PC-3 (cell line): ENCODE results near the gene LIG4. TPM values are rescaled to one million over a fixed set of nuclear protein-coding genes. Genes with fewer than 3 reads are reported as not detected.
A peak's percentile ranks its signal among the peaks of the same experiment; 100 is the strongest.

ENCODE experiments used
- ATAC-seq: fragments of 200-7000 bp; cut with Tn5 transposase; 2 replicates; pipeline ENCODE4 v1.9.1; 2020; ENCODE audit warnings: mild to moderate bottlenecking, moderate library complexity
- BruUV-seq: library from RNA; stranded (reverse); fragments of 400-500 nt; replicated peaks from 2 replicates; lab custom pipeline; 2021; lab: Mats Ljungman, UMichigan
- CTCF ChIA-PET: fragments of 300-600 bp; sonication (Branson Sonifier 250); formaldehyde crosslinking; loops from one replicate; lab custom pipeline; 2022; ENCODE audit warnings: antibody characterized with exemption; lab: Charles Lee
- POLR2A ChIA-PET: fragments of 300-600 bp; sonication (Branson Sonifier 250); formaldehyde crosslinking; loops from one replicate; lab custom pipeline; 2022; ENCODE audit warnings: antibody characterized with exemption; ENCODE audit not compliant: unreplicated experiment; lab: Charles Lee
- DNase-seq: peaks from one replicate; pipeline ENCODE4 v3.0.0-alpha.2; 2015
- H2AFZ ChIP-seq: fragments of 300-600 bp; sonication (generic); 2 replicates; pipeline ENCODE4 v1.6.0; 2016; ENCODE audit warnings: antibody characterized with exemption, low read length
- H3F3A ChIP-seq: fragments of 300-600 bp; sonication (generic); one replicate; pipeline ENCODE4 v1.6.0; 2017; ENCODE audit warnings: antibody characterized with exemption, low read length, control low read depth, mild to moderate bottlenecking; ENCODE audit not compliant: unreplicated experiment
- H3K27ac ChIP-seq: fragments of 300-600 bp; sonication (generic); 2 replicates; pipeline ENCODE4 v1.5.1; 2016; ENCODE audit warnings: mild to moderate bottlenecking, low read length
- H3K27me3 ChIP-seq: fragments of 300-600 bp; sonication (generic); 2 replicates; pipeline ENCODE4 v1.6.1; 2016; ENCODE audit warnings: low read length, mixed read lengths
- H3K36me3 ChIP-seq: fragments of 300-600 bp; sonication (generic); 2 replicates; pipeline ENCODE4 v1.6.1; 2016; ENCODE audit warnings: low read depth, mixed run types, low read length, mixed read lengths
- H3K4me1 ChIP-seq: fragments of 300-600 bp; sonication (generic); 2 replicates; pipeline ENCODE4 v1.5.1; 2016; ENCODE audit warnings: low read length; ENCODE audit not compliant: insufficient read depth
- H3K4me2 ChIP-seq: fragments of 300-600 bp; sonication (generic); 2 replicates; pipeline ENCODE4 v1.6.0; 2016; ENCODE audit warnings: low read length
- H3K4me3 ChIP-seq: fragments of 300-600 bp; sonication (generic); 2 replicates; pipeline ENCODE4 v1.5.1; 2016; ENCODE audit warnings: mild to moderate bottlenecking, low read length, mixed read lengths
- H3K79me2 ChIP-seq: fragments of 300-600 bp; sonication (generic); 2 replicates; pipeline ENCODE4 v1.6.1; 2017; ENCODE audit warnings: low read length, mixed read lengths
- H3K9ac ChIP-seq: fragments of 300-600 bp; sonication (generic); 2 replicates; pipeline ENCODE4 v1.6.0; 2016; ENCODE audit warnings: mild to moderate bottlenecking, low read length
- H3K9me2 ChIP-seq: fragments of 300-600 bp; sonication (generic); replicated peaks from 2 replicates; pipeline ENCODE4 v1.6.1; 2016; ENCODE audit warnings: mixed run types, low read length, mixed read lengths
- H3K9me3 ChIP-seq: fragments of 300-600 bp; sonication (generic); 2 replicates; pipeline ENCODE4 v1.6.1; 2016; ENCODE audit warnings: low read length, mixed read lengths
- H4K20me1 ChIP-seq: fragments of 300-600 bp; sonication (generic); 2 replicates; pipeline ENCODE4 v1.6.1; 2016; ENCODE audit warnings: low read length, mixed read lengths
- EZH2 ChIP-seq: fragments of 300-600 bp; sonication (generic); IDR thresholded peaks from one replicate; pipeline ENCODE4 v1.6.1; 2017; ENCODE audit warnings: antibody characterized with exemption, mild to moderate bottlenecking, low read length; ENCODE audit not compliant: unreplicated experiment
- EZH2phosphoT487 ChIP-seq: fragments of 300-600 bp; sonication (generic); IDR thresholded peaks from 2 replicates; pipeline ENCODE4 v1.6.1; 2018; ENCODE audit warnings: mild to moderate bottlenecking, antibody characterized with exemption, low read length, borderline replicate concordance
- intact Hi-C: fragments of 100-400 bp; cut with micrococcal nuclease; formaldehyde crosslinking; loops from 2 replicates; pipeline ENCODE4 v1.9.0; 2023
- total RNA-seq: library from RNA; depleted of rRNA; stranded (reverse); fragments of >200 nt; gene quantifications from 2 replicates; pipeline ENCODE4 v1.2.3, GENCODE V29; 2014
- TF ChIP-seq, protein P1 (sequence below): fragments of 300-600 bp; sonication (generic); conservative IDR thresholded peaks from 2 replicates; pipeline ENCODE4 v1.5.1; 2017; ENCODE audit warnings: antibody characterized with exemption, low read depth, mild to moderate bottlenecking, low read length

Gene LIG4
- total RNA-seq, 1 experiment from 2014 or later, result 5.4 TPM

DNA sequence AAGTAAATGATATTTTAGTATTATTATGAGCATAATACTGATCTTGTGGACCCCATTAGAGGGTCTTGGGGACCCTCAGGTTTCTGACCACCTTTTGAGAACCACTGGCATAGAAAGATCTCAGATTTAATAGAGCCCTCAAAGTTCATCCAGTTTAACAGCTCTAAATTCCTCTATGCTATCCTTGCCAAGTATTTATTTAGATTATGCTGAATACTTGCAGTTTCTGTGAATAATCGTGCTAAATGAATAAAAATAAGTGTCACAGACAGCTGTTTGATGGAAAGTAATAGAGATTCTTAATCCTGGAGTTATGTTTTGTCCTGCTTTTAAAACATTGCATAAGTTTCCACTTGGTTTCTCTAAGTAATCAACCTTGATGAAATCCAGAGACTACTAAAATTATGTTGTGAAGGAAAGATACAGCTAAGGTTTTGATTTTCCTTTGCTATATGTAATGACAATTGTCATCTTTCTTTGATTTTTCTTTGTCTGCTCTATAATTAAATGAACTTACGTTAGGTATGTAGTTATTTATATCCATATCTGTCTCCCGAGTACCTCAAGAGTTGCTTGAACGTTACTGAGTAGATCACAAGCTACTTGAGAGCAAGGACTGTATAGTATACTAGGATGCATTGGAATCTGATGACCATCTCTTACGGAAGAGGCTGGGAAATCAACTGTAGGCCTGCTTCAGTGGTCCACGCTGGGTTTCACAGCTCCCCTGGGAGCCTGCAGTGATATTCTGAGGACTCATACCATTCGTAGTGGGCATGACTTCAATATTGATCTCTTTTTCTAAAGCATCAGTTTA, 8.6 kb upstream of the LIG4 start:
- no peak overlapping the region for H3K9ac ChIP-seq
- TF ChIP-seq EZH2 (no peak), EZH2phosphoT487 (no peak)
- TF ChIP-seq, protein P1, sequence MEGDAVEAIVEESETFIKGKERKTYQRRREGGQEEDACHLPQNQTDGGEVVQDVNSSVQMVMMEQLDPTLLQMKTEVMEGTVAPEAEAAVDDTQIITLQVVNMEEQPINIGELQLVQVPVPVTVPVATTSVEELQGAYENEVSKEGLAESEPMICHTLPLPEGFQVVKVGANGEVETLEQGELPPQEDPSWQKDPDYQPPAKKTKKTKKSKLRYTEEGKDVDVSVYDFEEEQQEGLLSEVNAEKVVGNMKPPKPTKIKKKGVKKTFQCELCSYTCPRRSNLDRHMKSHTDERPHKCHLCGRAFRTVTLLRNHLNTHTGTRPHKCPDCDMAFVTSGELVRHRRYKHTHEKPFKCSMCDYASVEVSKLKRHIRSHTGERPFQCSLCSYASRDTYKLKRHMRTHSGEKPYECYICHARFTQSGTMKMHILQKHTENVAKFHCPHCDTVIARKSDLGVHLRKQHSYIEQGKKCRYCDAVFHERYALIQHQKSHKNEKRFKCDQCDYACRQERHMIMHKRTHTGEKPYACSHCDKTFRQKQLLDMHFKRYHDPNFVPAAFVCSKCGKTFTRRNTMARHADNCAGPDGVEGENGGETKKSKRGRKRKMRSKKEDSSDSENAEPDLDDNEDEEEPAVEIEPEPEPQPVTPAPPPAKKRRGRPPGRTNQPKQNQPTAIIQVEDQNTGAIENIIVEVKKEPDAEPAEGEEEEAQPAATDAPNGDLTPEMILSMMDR, result no peak
- no peak overlapping the region for H3K4me3 ChIP-seq
- CTCF ChIA-PET, result no interaction called here
- H3K27me3 ChIP-seq, result no peaks in the 10 kb centered on the region
- intact Hi-C loops, result no loop called here
- H3K4me1 ChIP-seq, result peaks cover 19% of the 10 kb centered on the region; the same call in 1 of the 2 replicates
- no peak overlapping the region for H2AFZ ChIP-seq
- peaks cover 77% of the 10 kb centered on the region for H3K79me2 ChIP-seq
- no peaks in the 10 kb centered on the region for H3K36me3 ChIP-seq
- BruUV-seq, result no TSS peak
- no peak overlapping the region for H3K27ac ChIP-seq
- ATAC-seq (no peak), DNase-seq (no peak)
- no peak overlapping the region for H3K4me2 ChIP-seq
- H3K9me3 ChIP-seq, result no peaks in the 10 kb centered on the region
- POLR2A ChIA-PET, result no interaction called here
- H3F3A ChIP-seq, result no peaks in the 10 kb centered on the region
- H4K20me1 ChIP-seq, result peaks cover 17% of the 10 kb centered on the region; the same call in 1 of the 2 replicates
- no peaks in the 10 kb centered on the region for H3K9me2 ChIP-seq

DNA sequence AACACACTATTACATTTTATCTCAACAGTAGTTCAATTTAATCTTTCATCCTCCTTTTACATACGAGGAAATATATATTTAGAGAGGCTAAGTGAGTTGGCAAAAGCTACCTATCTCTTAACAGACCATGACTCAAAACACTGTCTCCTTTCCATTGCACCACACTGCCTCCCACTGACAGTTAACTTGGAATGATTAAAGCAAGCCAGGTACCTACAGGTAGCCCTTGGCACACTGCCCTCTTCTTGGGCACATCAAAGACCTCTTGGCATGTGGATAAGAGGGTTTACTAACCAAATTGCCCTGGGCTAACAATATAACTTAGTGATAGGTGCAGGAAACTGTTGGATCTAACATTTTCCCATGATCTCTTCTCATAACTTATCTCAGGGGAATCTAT, 4.7 kb upstream of the LIG4 start:
- H3K27ac ChIP-seq, result no peak overlapping the region
- POLR2A ChIA-PET, result no interaction called here
- TF ChIP-seq, protein P1, result peak; percentile 56
- no peak for TF ChIP-seq EZH2phosphoT487
- H3K79me2 ChIP-seq, result peaks cover 75% of the 10 kb centered on the region
- no peaks in the 10 kb centered on the region for H3K36me3 ChIP-seq
- H3F3A ChIP-seq, result no peaks in the 10 kb centered on the region
- no TSS peak for BruUV-seq
- DNase-seq, result peak; percentile 70
- H4K20me1 ChIP-seq, result peaks cover 17% of the 10 kb centered on the region; the same call in 1 of the 2 replicates
- peak overlapping the region; percentile 83 for H3K4me3 ChIP-seq
- H2AFZ ChIP-seq, result no peak overlapping the region
- peaks cover 15% of the 10 kb centered on the region; the same call in 1 of the 2 replicates for H3K4me1 ChIP-seq
- CTCF ChIA-PET, result no interaction called here
- no peaks in the 10 kb centered on the region for H3K9me3 ChIP-seq
- no peaks in the 10 kb centered on the region for H3K9me2 ChIP-seq
- peak overlapping the region; percentile 94 for H3K4me2 ChIP-seq
- no peaks in the 10 kb centered on the region for H3K27me3 ChIP-seq
- intact Hi-C loops, result no loop called here
- H3K9ac ChIP-seq, result peak overlapping the region; percentile 90; the same call in 1 of the 2 replicates
- no peak for ATAC-seq
